Thoracic aorta (tissue), 2 donors: Measurements from ENCODE around the gene C20orf96. TPM values are rescaled to one million over a fixed set of nuclear protein-coding genes. Genes with fewer than 3 reads are reported as not detected.
A peak's percentile ranks its signal among the peaks of the same experiment; 100 is the strongest.

Experiments
- ATAC-seq: fragments of 150-250 bp; one replicate; pipeline ENCODE4 v1.8.0; 2017; ENCODE audit warnings: low read depth; ENCODE audit not compliant: insufficient number of reproducible peaks, low FRiP score
- DNase-seq: peaks from one replicate; pipeline ENCODE4 v3.0.0-alpha.2; 2020; ENCODE audit warnings: low spot score
- H3K27ac ChIP-seq, 2 donors: fragments of 200-600 bp; sonication (generic); 1 replicate in 1 of 2; 2 replicates in 1 of 2; pipeline ENCODE4 v1.5.1; 2016; ENCODE audit warnings: mild to moderate bottlenecking in 2 of 2, moderate library complexity in 2 of 2
- H3K27me3 ChIP-seq: fragments of 200-600 bp; sonication (generic); replicated peaks from 2 replicates; pipeline ENCODE4 v1.6.0; 2016; ENCODE audit warnings: mild to moderate bottlenecking; ENCODE audit not compliant: insufficient read depth
- H3K36me3 ChIP-seq: fragments of 200-600 bp; sonication (generic); one replicate; pipeline ENCODE4 v1.5.1; 2016
- H3K4me1 ChIP-seq, 2 donors: fragments of 200-600 bp; sonication (generic); 1 replicate in 1 of 2; 2 replicates in 1 of 2; pipeline versions ENCODE4 v1.5.1 to v1.6.0; 2016; ENCODE audit warnings: low read depth in 2 of 2, mild to moderate bottlenecking in 1 of 2; ENCODE audit not compliant: control insufficient read depth in 1 of 2
- H3K4me3 ChIP-seq: fragments of 200-600 bp; sonication (generic); 2 replicates; pipeline ENCODE4 v1.5.1; 2016; ENCODE audit warnings: mild to moderate bottlenecking
- H3K9me3 ChIP-seq: fragments of 200-600 bp; sonication (generic); 2 replicates; pipeline ENCODE4 v1.5.1; 2016
- CTCF ChIP-seq: fragments of 200-600 bp; sonication (generic); IDR thresholded peaks from one replicate; pipeline ENCODE4 v1.5.1; 2019; ENCODE audit warnings: antibody characterized with exemption
- total RNA-seq, 2 donors: library from RNA; depleted of rRNA; stranded (reverse); fragments of >200 nt; gene quantifications; one replicate each; pipeline versions ENCODE4 v1.1.0 to v1.2.3, GENCODE V29; 2016

C20orf96 gene
- total RNA-seq, 2 donors from 2014 or later = 0.92 to 6.2 TPM

GRCh38 chr20:301886-302848 lies 11.6 kb upstream of the C20orf96 start:
- Histone ChIP-seq H3K36me3 (no peaks in the 10 kb centered on the region), H3K9me3 (no peaks in the 10 kb centered on the region), H3K4me3 (no peak overlapping the region), H3K4me1 (peaks cover 20 to 23% of the 10 kb centered on the region in 2 donors), H3K27ac (no peak overlapping the region), H3K27me3 (no peaks in the 10 kb centered on the region)
- DNase-seq (no peak), ATAC-seq (no peak)
- TF ChIP-seq CTCF = no peak

GRCh38 chr20:300345-300990 lies 9.9 kb upstream of the C20orf96 start:
- no peak for TF ChIP-seq CTCF
- Histone ChIP-seq H3K36me3 (no peaks in the 10 kb centered on the region), H3K9me3 (no peaks in the 10 kb centered on the region), H3K4me1 (peaks cover 23 to 29% of the 10 kb centered on the region in 2 donors), H3K27ac (no peak overlapping the region), H3K4me3 (peak overlapping the region; percentile 74), H3K27me3 (no peaks in the 10 kb centered on the region)
- ATAC-seq (no peak), DNase-seq (no peak)

- no peak for DNase-seq
- Histone ChIP-seq H3K4me1 (peaks cover 23 to 29% of the 10 kb centered on the region in 2 donors), H3K36me3 (no peaks in the 10 kb centered on the region), H3K27ac (peak overlapping the region; percentile 86 to 91), H3K4me3 (peak overlapping the region; percentile 74), H3K9me3 (no peaks in the 10 kb centered on the region), H3K27me3 (no peaks in the 10 kb centered on the region)
- no peak for TF ChIP-seq CTCF
- ATAC-seq = no peak
Observed at GRCh38 chr20:298776-299391, 8.3 kb upstream of the C20orf96 start.

- no peak for TF ChIP-seq CTCF
- H3K4me3 ChIP-seq = peak overlapping the region; percentile 74
- DNase-seq = no peak
- no peaks in the 10 kb centered on the region for H3K27me3 ChIP-seq
- ATAC-seq = peak; percentile 12
- H3K27ac ChIP-seq = peak overlapping the region; percentile 86 to 91
- H3K36me3 ChIP-seq = no peaks in the 10 kb centered on the region
- H3K4me1 ChIP-seq = peaks cover 23 to 29% of the 10 kb centered on the region in 2 donors
- no peaks in the 10 kb centered on the region for H3K9me3 ChIP-seq
Observed at GRCh38 chr20:297925-298775, 7.6 kb upstream of the C20orf96 start.
